ENCODE results near the gene RAB11B. TPM values are rescaled to one million over a fixed set of nuclear protein-coding genes. Genes with fewer than 3 reads are reported as not detected.
A peak's percentile ranks its signal among the peaks of the same experiment; 100 is the strongest.

The RAB11B gene
- total and polyA plus RNA-seq, 2 of the 13 experiments (the other 11 are each of a cell fraction or from before 2014, with no cell fraction given), result 6.0 to 28.4 TPM

DNA sequence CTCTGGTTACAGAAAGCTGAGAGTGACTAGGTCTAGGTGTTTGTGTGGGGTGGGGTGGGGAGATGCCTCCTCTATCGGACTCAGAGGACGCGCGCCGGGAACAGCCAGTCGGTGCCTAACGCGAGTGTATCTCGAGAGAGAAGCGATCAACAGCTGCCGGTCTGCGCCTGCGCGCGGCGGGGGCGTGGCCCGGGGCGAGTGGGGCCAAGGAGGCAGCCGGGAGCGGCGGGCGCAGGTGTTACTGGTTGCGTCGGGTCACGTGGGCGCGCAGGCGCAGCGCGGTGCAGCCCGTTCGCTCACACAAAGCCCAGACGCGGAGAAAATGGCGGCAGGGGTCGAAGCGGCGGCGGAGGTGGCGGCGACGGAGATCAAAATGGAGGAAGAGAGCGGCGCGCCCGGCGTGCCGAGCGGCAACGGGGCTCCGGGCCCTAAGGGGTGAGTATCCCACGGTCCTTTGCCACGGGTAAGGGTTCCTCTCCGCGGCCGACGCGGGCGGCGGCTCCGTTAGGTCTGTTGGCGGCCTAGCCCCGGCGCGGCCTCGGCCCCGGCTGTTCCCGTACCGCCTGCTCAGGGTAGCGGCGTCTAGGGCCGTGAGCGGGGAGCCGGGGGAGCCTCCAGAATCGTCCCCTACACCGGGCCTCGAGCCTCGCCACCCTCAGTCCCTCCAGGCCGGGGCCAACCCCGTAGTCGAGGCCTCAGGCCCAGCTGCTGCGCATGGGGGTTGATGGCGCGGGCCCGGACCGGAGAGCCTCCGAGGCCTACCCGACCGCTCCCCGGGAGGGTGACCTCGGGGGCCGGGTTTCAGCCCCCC lies 54.7 kb downstream of the RAB11B start, which contains the start of gene HNRNPM (continued):
- TF ChIP-seq, protein P1, sequence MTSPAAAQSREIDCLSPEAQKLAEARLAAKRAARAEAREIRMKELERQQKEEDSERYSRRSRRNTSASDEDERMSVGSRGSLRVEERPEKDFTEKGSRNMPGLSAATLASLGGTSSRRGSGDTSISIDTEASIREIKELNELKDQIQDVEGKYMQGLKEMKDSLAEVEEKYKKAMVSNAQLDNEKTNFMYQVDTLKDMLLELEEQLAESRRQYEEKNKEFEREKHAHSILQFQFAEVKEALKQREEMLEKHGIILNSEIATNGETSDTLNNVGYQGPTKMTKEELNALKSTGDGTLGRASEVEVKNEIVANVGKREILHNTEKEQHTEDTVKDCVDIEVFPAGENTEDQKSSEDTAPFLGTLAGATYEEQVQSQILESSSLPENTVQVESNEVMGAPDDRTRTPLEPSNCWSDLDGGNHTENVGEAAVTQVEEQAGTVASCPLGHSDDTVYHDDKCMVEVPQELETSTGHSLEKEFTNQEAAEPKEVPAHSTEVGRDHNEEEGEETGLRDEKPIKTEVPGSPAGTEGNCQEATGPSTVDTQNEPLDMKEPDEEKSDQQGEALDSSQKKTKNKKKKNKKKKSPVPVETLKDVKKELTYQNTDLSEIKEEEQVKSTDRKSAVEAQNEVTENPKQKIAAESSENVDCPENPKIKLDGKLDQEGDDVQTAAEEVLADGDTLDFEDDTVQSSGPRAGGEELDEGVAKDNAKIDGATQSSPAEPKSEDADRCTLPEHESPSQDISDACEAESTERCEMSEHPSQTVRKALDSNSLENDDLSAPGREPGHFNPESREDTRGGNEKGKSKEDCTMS (CRISPR knock-in tag; conservative IDR thresholded peaks at IDR 0.05), result no peak
- TF ChIP-seq, protein P2, sequence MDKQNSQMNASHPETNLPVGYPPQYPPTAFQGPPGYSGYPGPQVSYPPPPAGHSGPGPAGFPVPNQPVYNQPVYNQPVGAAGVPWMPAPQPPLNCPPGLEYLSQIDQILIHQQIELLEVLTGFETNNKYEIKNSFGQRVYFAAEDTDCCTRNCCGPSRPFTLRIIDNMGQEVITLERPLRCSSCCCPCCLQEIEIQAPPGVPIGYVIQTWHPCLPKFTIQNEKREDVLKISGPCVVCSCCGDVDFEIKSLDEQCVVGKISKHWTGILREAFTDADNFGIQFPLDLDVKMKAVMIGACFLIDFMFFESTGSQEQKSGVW (CRISPR knock-in tag; IDR thresholded peaks at IDR 0.05; ENCODE audit: borderline replicate concordance), result no peak
- TF ChIP-seq, protein P3, sequence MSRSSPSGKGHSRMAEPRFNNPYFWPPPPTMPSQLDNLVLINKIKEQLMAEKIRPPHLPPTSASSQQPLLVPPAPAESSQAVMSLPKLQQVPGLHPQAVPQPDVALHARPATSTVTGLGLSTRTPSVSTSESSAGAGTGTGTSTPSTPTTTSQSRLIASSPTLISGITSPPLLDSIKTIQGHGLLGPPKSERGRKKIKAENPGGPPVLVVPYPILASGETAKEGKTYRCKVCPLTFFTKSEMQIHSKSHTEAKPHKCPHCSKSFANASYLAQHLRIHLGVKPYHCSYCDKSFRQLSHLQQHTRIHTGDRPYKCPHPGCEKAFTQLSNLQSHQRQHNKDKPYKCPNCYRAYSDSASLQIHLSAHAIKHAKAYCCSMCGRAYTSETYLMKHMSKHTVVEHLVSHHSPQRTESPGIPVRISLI (CRISPR knock-in tag; IDR thresholded peaks at IDR 0.05; ENCODE audit: borderline replicate concordance), result peak; percentile 5; the same call in 1 of the 2 replicates
- TF ChIP-seq ZNF337 (CRISPR knock-in tag; IDR thresholded peaks at IDR 0.05; ENCODE audit: borderline replicate concordance, low read depth) (peak; percentile 67; the same call in 1 of the 2 replicates), RAD21 (CRISPR knock-in tag; IDR thresholded peaks at IDR 0.05) (peak; percentile 38), RBM39 (IDR thresholded peaks at IDR 0.05; ENCODE audit: low read depth, low read length, poor library complexity, severe bottlenecking) (peak; percentile 85), ZC3H4 (CRISPR knock-in tag; IDR thresholded peaks at IDR 0.05; ENCODE audit: borderline replicate concordance) (no peak), YY1 (IDR thresholded peaks at IDR 0.05; ENCODE audit: insufficient read depth, insufficient replicate concordance, low read depth, low read length) (peak; percentile 98), ZNF367 (CRISPR knock-in tag; IDR thresholded peaks at IDR 0.05; ENCODE audit: borderline replicate concordance) (0 out of 2 replicates have a peak, but pooled peaks have one; percentile 17), MXD4 (CRISPR knock-in tag; IDR thresholded peaks at IDR 0.05) (no peak), MEIS1 (CRISPR knock-in tag; IDR thresholded peaks at IDR 0.05; ENCODE audit: borderline replicate concordance) (no peak), TCF7L2 (IDR thresholded peaks at IDR 0.05; ENCODE audit: low read depth, low read length) (no peak), NR2F2 (IDR thresholded peaks at IDR 0.05; ENCODE audit: borderline replicate concordance, low read depth) (no peak), TARDBP (CRISPR knock-in tag; IDR thresholded peaks at IDR 0.05) (no peak), ZNF253 (CRISPR knock-in tag; IDR thresholded peaks at IDR 0.05; ENCODE audit: borderline replicate concordance) (no peak), SALL1 (CRISPR knock-in tag; IDR thresholded peaks at IDR 0.05) (peak; percentile 49; the same call in 1 of the 2 replicates), ZNF550 (CRISPR knock-in tag; IDR thresholded peaks at IDR 0.05; ENCODE audit: borderline replicate concordance) (peak; percentile 8; the same call in 1 of the 2 replicates), ZNF709 (CRISPR knock-in tag; IDR thresholded peaks at IDR 0.05) (peak; percentile 63; the same call in 1 of the 2 replicates), ZNF558 (CRISPR knock-in tag; IDR thresholded peaks at IDR 0.05; ENCODE audit: borderline replicate concordance) (peak; percentile 72; the same call in 1 of the 2 replicates)
- TF ChIP-seq, protein P4, sequence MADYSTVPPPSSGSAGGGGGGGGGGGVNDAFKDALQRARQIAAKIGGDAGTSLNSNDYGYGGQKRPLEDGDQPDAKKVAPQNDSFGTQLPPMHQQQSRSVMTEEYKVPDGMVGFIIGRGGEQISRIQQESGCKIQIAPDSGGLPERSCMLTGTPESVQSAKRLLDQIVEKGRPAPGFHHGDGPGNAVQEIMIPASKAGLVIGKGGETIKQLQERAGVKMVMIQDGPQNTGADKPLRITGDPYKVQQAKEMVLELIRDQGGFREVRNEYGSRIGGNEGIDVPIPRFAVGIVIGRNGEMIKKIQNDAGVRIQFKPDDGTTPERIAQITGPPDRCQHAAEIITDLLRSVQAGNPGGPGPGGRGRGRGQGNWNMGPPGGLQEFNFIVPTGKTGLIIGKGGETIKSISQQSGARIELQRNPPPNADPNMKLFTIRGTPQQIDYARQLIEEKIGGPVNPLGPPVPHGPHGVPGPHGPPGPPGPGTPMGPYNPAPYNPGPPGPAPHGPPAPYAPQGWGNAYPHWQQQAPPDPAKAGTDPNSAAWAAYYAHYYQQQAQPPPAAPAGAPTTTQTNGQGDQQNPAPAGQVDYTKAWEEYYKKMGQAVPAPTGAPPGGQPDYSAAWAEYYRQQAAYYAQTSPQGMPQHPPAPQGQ (CRISPR knock-in tag; IDR thresholded peaks at IDR 0.05; ENCODE audit: borderline replicate concordance), result no peak
- TF ChIP-seq, protein P5, sequence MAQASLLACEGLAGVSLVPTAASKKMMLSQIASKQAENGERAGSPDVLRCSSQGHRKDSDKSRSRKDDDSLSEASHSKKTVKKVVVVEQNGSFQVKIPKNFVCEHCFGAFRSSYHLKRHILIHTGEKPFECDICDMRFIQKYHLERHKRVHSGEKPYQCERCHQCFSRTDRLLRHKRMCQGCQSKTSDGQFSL (CRISPR knock-in tag; IDR thresholded peaks at IDR 0.05), result peak; percentile 68; the same call in 1 of the 2 replicates
